PC-3 (cell line): ENCODE measurements around the gene SNHG17.

ENCODE experiments used
- EZH2 ChIP-seq: fragments of 300-600 bp; sonication (generic); IDR thresholded peaks from one replicate; pipeline ENCODE4 v1.6.1; 2017; ENCODE audit warnings: antibody characterized with exemption, mild to moderate bottlenecking, low read length; ENCODE audit not compliant: unreplicated experiment
- EZH2phosphoT487 ChIP-seq: fragments of 300-600 bp; sonication (generic); IDR thresholded peaks from 2 replicates; pipeline ENCODE4 v1.6.1; 2018; ENCODE audit warnings: mild to moderate bottlenecking, antibody characterized with exemption, low read length, borderline replicate concordance
- TF ChIP-seq, protein P1 (sequence below): fragments of 300-600 bp; sonication (generic); conservative IDR thresholded peaks from 2 replicates; pipeline ENCODE4 v1.5.1; 2017; ENCODE audit warnings: antibody characterized with exemption, low read depth, mild to moderate bottlenecking, low read length

- TF ChIP-seq, protein P1, sequence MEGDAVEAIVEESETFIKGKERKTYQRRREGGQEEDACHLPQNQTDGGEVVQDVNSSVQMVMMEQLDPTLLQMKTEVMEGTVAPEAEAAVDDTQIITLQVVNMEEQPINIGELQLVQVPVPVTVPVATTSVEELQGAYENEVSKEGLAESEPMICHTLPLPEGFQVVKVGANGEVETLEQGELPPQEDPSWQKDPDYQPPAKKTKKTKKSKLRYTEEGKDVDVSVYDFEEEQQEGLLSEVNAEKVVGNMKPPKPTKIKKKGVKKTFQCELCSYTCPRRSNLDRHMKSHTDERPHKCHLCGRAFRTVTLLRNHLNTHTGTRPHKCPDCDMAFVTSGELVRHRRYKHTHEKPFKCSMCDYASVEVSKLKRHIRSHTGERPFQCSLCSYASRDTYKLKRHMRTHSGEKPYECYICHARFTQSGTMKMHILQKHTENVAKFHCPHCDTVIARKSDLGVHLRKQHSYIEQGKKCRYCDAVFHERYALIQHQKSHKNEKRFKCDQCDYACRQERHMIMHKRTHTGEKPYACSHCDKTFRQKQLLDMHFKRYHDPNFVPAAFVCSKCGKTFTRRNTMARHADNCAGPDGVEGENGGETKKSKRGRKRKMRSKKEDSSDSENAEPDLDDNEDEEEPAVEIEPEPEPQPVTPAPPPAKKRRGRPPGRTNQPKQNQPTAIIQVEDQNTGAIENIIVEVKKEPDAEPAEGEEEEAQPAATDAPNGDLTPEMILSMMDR = no peak
- TF ChIP-seq EZH2 = no peak
- TF ChIP-seq EZH2phosphoT487 = no peak
Measured at GRCh38 chr20:38406476-38406875, 28.7 kb downstream of the SNHG17 start.
